SIG-M5 treated with dmso at 0.1 percent for 504 hours (cell line): ENCODE results near the gene ZNF780B.
"Not testable (repeated sequence)": the region's sequence is repeated elsewhere in the genome, so short reads cannot be mapped to it uniquely, and the experiment has no call there.

ENCODE experiments used
- DNase-seq: peaks from one replicate; lab custom pipeline; 2025; ENCODE audit not compliant: unreplicated experiment; lab: John Stamatoyannopoulos, UW

ZNF780B gene

DNA sequence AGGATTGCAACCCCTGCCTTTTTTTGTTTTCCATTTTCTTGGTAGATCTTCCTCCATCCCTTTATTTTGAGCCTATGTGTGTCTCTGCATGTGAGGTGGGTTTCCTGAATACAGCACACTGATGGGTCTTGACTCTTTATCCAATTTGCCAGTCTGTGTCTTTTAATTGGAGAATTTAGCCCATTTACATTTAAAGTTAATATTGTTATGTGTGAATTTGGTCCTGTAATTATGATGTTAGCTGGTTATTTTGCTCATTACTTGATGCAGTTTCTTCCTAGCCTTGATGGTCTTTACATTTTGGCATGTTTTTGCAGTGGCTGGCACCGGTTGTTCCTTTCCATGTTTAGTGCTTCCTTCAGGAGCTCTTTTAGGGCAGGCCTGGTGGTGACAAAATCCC lies 14.3 kb downstream of the ZNF780B start:
- DNase-seq: not testable (repeated sequence)

DNA sequence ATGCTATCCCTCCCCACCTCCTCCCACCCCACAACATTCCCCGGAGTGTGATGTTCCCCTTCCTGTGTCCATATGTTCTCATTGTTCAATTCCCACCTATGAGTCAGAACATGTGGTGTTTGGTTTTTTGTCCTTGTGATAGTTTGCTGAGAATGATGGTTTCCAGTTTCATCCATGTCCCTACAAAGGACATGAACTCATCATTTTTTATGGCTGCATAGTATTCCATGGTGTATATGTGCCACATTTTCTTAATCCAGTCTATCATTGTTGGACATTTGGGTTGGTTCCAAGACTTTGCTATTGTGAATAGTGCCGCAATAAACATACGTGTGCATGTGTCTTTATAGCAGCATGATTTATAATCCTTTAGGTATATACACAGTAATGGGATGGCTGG lies 18.0 kb downstream of the ZNF780B start:
- not testable (repeated sequence) for DNase-seq

DNA sequence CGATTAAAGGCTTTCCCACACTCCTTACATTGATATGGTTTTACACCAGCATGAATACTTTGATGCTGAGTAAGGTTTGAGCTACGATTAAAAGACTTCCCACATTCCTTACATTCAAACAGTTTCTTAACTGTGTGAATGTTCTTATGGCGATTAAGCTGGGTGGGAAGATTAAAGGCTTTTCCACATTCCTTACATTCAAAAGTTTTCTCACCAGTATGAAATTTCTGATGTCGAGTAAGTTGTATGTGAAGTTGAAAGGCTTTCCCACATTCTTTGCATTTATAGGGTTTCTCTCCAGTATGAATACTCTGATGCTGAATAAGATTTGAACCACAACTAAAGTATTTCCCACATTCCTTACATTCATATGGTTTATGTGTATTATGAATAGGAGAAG lies 20.0 kb downstream of the ZNF780B start:
- DNase-seq: no peak

DNA sequence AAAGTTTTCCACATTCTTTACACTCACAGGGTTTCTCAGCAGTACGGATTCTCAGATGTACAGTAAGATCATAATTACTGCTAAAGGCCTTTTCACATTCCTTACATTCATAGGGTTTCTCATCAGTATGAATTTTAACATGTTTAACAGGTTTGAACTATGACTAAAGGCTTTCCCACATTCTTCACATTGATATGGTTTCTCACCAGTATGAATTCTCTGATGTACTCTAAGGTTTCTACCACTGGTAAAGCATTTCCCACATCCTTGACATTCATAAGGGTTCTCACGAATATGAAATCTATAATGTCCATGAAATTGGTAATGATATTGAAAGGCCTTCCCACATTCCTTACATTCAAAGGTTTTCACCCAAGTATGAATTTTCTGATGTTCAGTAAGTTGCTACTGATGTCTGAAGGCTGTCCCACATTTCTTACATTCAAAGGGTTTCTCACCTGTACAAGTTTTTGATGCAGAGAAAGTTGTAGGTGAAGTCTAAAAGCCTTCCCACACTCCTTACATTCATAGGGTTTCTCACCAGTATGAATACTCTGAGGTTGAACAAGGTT lies 22.0 kb downstream of the ZNF780B start:
- DNase-seq: no peak

DNA sequence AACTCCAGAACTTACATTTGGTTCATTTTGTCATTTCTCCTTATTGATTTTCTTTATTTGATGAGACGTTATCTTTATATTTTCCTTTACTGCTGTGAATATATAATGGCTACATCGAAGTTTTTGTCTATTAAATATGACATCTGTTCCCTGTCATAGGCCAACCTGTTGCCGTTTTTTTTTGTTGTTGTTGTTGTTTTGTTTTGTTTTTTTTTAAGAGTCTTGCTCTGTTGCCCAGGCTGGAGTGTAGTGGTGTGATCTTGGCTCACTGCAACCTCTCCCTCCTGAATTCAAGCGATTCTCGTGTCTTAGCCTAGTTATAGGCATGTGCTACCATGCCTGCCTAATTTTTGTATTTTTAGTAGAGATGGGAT lies 29.4 kb downstream of the ZNF780B start:
- DNase-seq: no peak

DNA sequence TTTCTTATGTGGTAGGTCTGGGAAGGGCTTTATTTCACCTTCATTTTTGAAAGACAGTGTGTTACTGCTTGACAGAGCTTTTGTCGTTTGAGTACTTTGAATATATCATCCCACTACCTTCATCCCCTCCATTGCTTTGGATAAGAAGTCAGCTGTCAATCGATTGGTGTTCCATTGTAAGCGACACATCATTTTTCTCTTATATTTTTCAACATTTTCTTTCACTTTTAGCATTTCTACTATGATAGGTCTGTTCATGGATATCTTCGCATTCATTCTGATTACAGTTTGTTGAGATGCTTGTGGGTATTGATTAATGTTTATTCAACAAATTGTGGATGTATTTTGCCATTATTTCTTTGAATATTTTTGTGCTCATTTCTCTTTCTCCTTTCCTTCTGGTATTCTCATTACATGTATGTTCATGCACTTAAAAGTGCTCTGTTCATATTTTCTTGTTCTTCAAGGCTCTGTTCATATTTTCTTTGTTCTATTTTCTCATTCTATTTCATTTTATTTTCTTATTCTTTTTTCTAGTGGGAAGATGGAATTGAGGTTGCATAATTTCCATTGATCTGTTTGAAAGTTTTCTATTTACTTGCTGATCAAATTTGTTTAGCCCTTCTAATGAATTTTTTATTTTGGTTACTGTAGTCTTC lies 30.0 kb downstream of the ZNF780B start:
- DNase-seq: no peak

DNA sequence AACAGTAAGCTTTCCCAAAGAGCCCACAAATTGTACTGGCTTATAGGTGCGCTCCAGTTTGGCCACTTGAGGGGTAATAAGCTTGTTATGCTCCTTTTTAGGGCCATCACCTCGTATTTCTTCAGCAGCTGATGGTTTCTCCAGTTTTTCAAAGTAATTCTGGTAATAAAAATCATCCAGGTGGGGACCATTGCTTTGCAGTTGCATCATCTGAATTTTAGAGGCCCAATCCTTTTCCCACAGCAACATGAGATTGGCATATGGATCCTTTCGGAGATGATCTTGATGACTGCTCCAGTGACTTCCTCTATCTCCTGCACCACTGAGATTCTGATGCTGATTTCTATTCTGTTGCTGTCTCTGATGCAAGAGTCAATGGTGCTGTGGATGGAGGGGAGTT lies 32.1 kb downstream of the ZNF780B start:
- no peak for DNase-seq

DNA sequence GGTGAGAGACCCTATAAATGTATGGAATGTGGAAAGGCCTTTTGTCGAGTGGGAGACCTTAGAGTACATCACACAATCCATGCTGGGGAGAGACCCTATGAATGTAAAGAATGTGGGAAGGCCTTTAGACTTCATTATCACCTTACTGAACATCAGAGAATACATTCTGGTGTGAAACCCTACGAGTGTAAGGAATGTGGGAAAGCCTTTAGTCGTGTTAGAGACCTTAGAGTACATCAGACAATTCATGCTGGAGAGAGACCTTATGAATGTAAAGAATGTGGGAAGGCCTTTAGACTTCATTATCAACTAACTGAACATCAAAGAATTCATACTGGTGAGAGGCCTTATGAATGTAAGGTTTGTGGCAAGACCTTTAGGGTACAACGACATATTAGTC lies 42.0 kb downstream of the ZNF780B start:
- DNase-seq: no peak

DNA sequence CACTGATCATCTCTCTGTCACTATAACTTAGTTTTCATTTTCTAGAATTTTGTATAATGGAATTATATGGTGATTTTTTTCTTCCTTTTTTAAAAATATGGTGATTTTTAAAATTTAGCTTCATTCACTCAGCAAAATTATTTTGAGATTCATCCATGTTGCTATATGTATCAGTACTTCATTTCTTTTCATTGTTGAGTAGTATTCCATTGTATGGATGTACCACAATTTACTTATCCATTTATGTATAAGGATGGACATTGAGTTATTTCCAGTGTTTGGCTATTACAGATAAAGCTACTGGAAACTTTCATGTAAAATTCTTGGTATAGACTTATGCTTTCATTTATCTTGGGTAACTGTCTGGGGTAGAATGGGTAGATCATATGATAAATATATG lies 46.4 kb downstream of the ZNF780B start:
- DNase-seq: no peak

DNA sequence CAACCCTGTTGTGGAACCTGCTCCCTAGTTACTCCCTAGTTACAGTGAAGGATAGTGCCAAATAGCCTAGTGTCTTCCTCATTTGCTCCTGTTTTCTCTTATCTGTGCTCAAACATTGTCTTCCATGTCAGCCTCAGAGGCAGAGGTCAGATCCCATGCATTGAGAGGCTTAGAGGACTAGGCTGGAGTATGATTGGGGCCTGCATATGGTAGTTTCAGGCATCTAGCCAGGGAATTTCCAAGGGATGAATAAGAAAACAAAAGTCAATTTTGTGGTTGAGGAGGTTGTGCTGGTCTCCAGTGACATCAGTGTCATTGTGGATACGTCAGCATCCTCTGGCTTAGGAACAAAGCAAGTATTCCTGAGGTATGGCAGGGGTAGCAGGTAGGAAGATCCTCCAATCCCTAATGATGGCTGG lies 49.7 kb downstream of the ZNF780B start:
- DNase-seq: no peak

DNA sequence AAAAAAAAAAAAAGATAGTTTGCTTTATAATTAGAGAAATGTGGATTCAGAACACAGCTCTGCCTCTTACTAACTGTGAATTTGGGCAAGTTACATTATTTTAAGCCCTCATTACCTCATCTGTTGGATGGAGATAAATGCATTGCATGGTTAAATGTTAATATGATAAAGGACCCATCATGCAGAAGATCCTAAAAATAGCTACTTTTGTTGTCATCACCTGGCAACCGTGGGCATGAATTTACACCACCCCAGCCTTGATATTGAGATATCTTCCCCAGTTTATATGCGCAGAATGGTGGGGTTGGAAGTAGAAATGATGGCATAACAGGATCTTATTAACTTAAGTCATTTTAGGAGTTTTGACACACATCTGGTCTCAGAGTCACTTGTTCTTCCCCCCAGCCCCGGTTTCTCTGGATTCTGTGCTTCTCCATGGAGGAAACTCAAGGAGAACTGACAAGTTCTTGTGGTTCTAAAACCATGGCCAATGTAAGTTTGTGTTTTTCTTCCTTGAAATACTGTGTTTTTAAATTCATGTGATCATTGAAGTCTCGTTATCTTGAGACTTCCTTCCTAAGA lies 50.2 kb downstream of the ZNF780B start:
- DNase-seq: no peak

DNA sequence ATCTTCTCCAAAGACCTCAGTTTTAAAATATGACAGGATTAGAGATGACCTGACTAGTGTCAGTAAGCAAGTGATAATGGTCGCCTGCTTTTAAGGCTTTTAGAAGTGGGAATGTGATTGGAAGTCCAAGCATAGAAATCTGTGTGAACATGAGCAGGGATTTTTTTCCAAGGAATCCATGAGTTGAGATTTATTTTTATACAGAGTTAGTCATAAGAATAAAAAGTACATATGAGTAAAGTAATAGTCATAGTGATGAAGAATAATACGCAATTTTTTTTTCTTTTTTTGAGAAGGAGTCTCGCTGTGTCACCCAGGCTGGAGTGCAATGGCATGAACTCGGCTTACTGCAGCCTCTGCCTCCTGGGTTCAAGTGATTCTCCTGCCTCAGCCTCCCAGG lies 57.5 kb downstream of the ZNF780B start:
- DNase-seq: no peak

DNA sequence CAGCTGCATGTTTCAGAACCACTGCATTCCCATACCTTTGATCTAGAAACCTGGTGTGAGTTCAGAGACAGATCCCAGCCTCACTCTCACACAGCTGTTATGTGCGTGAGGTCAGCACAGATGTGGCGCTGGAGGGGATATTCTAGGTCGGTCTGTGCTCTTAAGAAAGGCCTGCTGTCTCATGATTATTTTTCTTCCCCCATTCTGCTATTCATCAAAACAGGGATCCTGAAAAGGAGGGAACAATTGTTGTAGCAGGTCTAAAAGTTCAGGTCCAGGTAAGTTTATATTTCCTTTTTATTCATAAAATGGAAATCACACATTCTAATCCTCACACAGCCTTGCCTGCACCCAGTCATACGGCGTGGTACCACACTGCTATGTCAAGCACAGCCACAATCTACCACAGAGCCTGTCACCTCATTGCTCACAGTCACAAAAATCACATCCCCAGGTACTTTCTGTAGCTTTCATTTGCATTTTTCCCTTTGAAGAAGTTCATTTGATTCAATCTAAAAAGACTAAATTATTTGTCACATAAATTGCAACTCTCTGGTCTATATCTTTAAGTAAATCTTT lies 58.3 kb downstream of the ZNF780B start:
- no peak for DNase-seq

DNA sequence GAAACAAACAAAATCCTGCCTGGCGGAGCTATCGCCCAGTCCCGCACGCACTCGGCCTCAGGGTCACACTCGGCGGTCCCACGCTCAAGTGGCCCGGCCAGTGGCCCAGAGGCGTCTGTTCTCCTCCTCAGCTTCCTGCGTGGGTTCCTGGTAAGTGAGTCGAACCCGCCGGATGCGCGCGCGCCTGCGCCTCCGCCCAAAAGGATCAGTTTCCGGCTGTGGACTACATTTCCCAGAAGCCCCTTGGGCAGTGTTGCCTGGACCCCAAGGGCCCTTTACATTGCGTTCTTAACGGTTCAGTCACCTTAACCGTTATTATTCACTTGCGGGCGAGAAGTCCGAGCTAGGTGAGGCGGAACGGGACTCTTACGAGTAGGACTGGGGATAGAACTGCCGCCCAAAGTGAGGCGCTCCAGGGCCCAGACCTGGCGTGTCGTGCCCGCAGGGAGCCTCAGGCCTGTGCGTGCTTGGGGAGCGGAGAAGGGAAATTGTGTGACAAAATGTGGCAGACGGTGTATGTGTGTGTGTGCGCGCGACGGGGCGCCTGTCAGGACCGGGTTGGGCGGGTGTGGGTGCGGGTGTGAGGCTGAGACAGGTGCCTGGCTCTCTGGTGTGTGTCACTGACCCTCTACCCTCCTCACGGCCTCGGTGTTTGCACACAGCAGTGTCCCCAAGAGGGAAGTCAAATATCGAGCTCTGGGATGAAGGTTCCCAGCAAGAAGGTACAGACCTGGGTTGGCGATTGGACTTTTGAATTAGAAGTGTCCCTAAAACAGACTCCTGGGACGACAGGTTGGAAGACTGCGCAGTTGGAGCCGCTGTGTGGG lies 59.0 kb downstream of the ZNF780B start, which contains the start of gene ZNF546:
Gene ZNF546, plus strand, starts transcription at position 250 of the 827 bp plus-strand sequence. CDS start 1,267 bp downstream, outside the sequence.
- DNase-seq: peak; percentile 87

DNA sequence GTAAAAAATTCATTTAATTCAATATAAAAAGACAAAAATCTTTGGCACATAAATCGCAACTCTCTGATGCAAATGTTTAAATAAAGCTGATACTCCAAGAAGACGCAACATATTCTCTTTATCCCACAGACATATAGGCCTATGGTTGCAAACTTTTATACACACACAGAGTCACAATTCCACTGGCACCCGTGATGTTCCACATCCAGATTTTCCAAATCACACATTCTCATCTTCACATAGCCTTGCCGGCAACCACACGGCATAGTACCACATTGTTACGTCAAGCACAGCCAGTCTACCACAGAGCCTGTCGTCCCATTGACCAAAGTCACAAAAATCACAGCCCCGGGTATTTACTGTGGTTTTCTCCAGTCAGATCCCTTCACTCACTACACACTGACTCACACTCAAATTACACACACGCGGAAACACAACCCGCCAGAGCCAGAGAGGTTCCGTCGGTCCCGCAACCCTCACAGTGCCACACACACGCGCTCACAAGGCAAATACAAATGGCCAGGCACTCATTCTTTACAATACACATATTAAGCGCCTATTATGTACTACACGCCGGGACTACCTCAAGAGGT lies 59.7 kb downstream of the ZNF780B start:
- DNase-seq: peak; percentile 39

DNA sequence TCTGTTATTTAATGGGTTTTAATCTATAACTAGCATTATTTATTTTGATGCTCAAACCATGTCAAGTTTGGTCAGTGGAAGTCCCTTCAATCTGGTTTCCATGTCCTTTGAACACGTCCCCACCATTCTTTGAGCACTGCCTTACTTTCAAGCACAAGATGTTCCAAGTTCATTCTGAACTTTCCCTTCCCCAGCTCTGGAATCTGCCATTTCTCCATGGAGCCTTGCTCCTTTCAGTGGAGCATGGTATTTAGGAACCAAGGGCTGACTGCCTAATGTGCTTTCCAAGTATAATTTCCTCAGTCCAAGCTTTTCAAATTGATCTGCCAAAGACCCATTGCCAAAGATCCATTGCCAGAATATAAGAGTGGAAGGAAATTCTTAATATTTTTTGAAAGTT lies 60.2 kb downstream of the ZNF780B start:
- no peak for DNase-seq

DNA sequence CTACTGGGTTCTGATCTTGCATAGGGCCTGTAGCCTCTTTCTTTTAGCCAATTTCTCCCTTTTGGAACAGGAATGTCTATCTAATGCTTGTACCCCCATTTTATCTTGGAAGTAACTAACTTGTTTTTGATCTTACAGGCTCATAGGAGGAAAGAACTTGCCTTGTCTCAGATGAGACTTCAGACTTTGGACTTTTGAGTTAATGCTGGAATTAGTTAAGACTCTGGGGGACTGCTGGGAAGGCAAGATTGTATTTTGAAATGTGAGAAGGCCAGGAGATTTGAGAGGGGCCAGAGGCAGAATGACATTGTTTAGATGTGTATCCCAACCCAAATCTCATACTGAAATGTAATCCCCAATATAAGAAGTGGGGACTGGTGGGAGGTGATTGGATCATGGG lies 61.7 kb downstream of the ZNF780B start:
- DNase-seq: no peak

DNA sequence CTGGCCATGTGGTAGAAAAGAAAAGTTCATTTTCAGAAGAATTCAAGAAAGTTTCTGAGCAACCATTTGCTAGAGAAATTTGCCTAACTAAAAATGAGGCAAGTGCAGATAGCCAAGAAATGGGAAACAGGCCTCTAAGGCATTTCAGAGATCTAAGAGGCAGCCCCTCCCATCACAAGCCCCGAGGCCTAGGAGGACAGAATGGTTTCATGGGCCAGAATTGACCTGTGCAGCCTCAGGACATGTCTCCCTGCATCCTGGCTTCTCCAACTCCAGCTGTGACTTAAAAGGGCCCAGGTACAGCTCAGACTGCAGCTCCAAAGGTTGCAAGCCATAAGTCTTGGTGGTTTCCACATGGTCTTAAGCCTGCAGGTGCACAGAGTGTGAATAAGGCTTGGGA lies 62.4 kb downstream of the ZNF780B start:
- no peak for DNase-seq

DNA sequence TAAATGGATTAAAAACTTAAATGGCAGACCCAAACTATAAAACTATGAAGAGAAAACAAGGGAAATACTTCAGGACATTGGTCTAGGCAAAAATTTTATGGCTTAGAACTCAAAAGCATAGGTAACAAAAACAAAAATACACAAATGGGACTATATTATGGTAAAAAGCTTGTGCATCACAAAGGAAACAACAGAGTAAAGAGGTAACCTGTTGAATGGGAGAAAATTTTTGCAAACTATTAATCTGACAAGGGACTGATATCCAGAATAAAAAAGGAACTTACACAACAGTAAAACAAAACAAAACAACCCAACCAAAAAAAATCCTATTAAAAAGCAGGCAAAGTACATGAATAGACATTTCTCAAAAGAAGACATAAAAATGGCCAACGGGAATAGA lies 68.4 kb downstream of the ZNF780B start:
- no peak for DNase-seq

DNA sequence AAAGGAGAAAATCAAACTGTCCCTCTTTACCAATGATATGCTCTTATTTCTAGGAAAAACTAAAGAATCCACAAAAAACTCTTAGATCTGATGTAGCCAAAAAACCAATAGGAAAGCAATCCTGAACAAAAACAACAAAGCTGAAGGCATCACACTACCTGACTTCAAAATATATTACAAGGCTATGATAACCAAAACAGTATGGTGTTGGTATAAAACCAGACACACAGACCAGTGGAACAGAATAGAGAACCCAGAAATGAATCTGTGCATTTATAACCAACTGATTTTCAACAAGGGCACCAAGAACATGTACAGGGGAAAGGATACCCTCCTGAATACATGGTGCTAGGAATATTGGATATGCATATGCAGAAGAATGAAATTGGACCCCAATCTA lies 68.9 kb downstream of the ZNF780B start:
- no peak for DNase-seq

DNA sequence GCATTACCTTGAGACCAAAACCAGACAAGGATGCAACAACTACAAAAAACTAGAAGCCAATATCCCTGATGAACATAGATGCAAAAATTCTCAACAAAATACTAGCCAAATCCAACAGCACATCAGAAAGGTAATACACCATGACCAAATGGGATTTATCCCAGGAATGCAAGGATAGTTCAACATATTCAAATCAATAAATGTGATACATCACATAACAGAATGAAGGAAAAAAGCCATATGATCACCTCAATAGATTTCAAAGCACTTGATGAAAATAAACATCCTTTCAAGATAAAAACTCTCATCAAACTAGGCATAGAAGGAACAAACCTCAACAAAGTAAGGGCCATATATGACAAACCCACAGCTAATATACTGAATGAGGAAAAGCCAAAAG lies 69.4 kb downstream of the ZNF780B start:
- DNase-seq: no peak
